CD4-positive, alpha-beta T cell (primary cell): ENCODE measurements around the gene PKIG. TPM values are rescaled to one million over a fixed set of nuclear protein-coding genes. Genes with fewer than 3 reads are reported as not detected.

Source experiments
- ATAC-seq: fragments of 200-7000 bp; cut with Tn5 transposase; one replicate; pipeline ENCODE4 v1.10.0; 2022; ENCODE audit warnings: mild to moderate bottlenecking; ENCODE audit not compliant: poor library complexity
- CTCF ChIA-PET: fragments of 350-600 bp; sonication (Branson Sonifier 250); formaldehyde crosslinking; loops from one replicate; lab custom pipeline; 2021; ENCODE audit warnings: antibody characterized with exemption, inconsistent platforms; lab: Charles Lee
- POLR2A ChIA-PET: fragments of 350-600 bp; sonication (Branson Sonifier 250); formaldehyde crosslinking; loops from one replicate; lab custom pipeline; 2021; ENCODE audit warnings: antibody characterized with exemption, inconsistent platforms; lab: Charles Lee
- DNase-seq, 14 experiments: peaks; one replicate each; pipeline ENCODE4 v3.0.0-alpha.2; 2013 to 2020; ENCODE audit warnings: mixed read lengths in 2 of 14
- H3K27ac ChIP-seq, 2 donors: one replicate each; pipeline versions ENCODE4 v1.5.1 to v1.7.0; 2013; ENCODE audit warnings: low read length in 2 of 2, low read depth in 1 of 2, mild to moderate bottlenecking in 1 of 2
- H3K27me3 ChIP-seq, 2 experiments: 1 replicate in 1 of 2; 2 replicates in 1 of 2; pipeline versions ENCODE4 v1.6.1 to v1.7.0; 2013; ENCODE audit warnings: low read length in 2 of 2, control low read depth in 1 of 2, mild to moderate bottlenecking in 1 of 2, moderate library complexity in 1 of 2; ENCODE audit not compliant: insufficient read depth in 2 of 2, control insufficient read depth in 1 of 2
- H3K36me3 ChIP-seq: one replicate; pipeline ENCODE4 v1.6.1; 2013; ENCODE audit warnings: low read length, control low read depth; ENCODE audit not compliant: insufficient read depth
- H3K4me1 ChIP-seq: one replicate; pipeline ENCODE4 v1.6.1; 2013; ENCODE audit warnings: low read length, control low read depth; ENCODE audit not compliant: insufficient read depth
- H3K4me3 ChIP-seq: one replicate; pipeline ENCODE4 v1.5.1; 2013; ENCODE audit warnings: mild to moderate bottlenecking, low read length, moderate library complexity
- H3K9me3 ChIP-seq, 2 experiments: 1 replicate in 1 of 2; 2 replicates in 1 of 2; pipeline versions ENCODE4 v1.6.1 to v1.7.0; 2013; ENCODE audit warnings: low read length in 2 of 2, mild to moderate bottlenecking in 2 of 2, control low read depth in 1 of 2, moderate library complexity in 1 of 2; ENCODE audit not compliant: control insufficient read depth in 1 of 2, insufficient read depth in 1 of 2
- H3K27ac Mint-ChIP-seq: one replicate; pipeline ENCODE4 v1.8.0; 2020; ENCODE audit warnings: mixed read lengths
- H3K27me3 Mint-ChIP-seq: one replicate; pipeline ENCODE4 v1.8.0; 2021; ENCODE audit warnings: mixed read lengths
- H3K36me3 Mint-ChIP-seq: one replicate; pipeline ENCODE4 v1.8.0; 2021; ENCODE audit warnings: low read depth, mixed read lengths
- H3K4me1 Mint-ChIP-seq: one replicate; pipeline ENCODE4 v1.8.0; 2021; ENCODE audit warnings: low read depth, mixed read lengths
- H3K4me3 Mint-ChIP-seq: one replicate; pipeline ENCODE4 v1.8.0; 2020; ENCODE audit warnings: mild to moderate bottlenecking, mixed read lengths
- H3K9me3 Mint-ChIP-seq: one replicate; pipeline ENCODE4 v1.8.0; 2020; ENCODE audit warnings: mixed read lengths
- CTCF ChIP-seq: fragments of 200-600 bp; IDR thresholded peaks from one replicate; pipeline ENCODE4 v1.8.0; 2022; ENCODE audit warnings: antibody characterized with exemption, mild to moderate bottlenecking
- intact Hi-C, 2 experiments: fragments of 100-400 bp; cut with DNase I in 1 of 2; cut with micrococcal nuclease in 1 of 2; formaldehyde crosslinking; loops; one replicate each; pipeline versions ENCODE4 v1.15.1 to v1.9.0; 2023 to 2025; cut with DNase I, micrococcal nuclease
- total RNA-seq, 174 experiments: library from RNA in 2 of 174; stranded (reverse) in 2 of 174; gene quantifications; one replicate each; pipeline ENCODE4 v1.2.3 and lab custom pipeline; 2021 to 2026

PKIG gene
- total RNA-seq, 2 experiments from 2014 or later: 1.7 to 2.4 TPM

- H3K4me1 ChIP-seq: no peaks in the 10 kb centered on the region
- no peaks in the 10 kb centered on the region for H3K9me3 ChIP-seq
- H3K36me3 ChIP-seq: no peaks in the 10 kb centered on the region
- ChIA-PET POLR2A (no interaction called here), CTCF (no interaction called here)
- DNase-seq (no peak), ATAC-seq (no peak)
- TF ChIP-seq CTCF: no peak
- Mint-ChIP-seq H3K36me3 (no peaks in the 10 kb centered on the region), H3K9me3 (no peaks in the 10 kb centered on the region), H3K27ac (no peak overlapping the region), H3K4me1 (peaks cover 11% of the 10 kb centered on the region), H3K4me3 (no peak overlapping the region), H3K27me3 (no peaks in the 10 kb centered on the region)
- no peak overlapping the region for H3K27ac ChIP-seq
- intact Hi-C loops: no loop called here
- H3K27me3 ChIP-seq: no peaks in the 10 kb centered on the region
- H3K4me3 ChIP-seq: no peak overlapping the region
Measured at GRCh38 chr20:44574372-44574771, 8.0 kb upstream of the PKIG start.

- ATAC-seq (no peak), DNase-seq (peak in 4 of 14 experiments; percentile 9 to 39 (median 24))
- no peak overlapping the region for H3K27ac Mint-ChIP-seq
- Histone ChIP-seq H3K4me3 (no peak overlapping the region), H3K27ac (no peak overlapping the region), H3K9me3 (no peaks in the 10 kb centered on the region), H3K36me3 (no peaks in the 10 kb centered on the region), H3K27me3 (no peaks in the 10 kb centered on the region), H3K4me1 (no peaks in the 10 kb centered on the region)
- no peak for TF ChIP-seq CTCF
- ChIA-PET CTCF (no interaction called here), POLR2A (no interaction called here)
- H3K4me3 Mint-ChIP-seq: no peak overlapping the region
- no peaks in the 10 kb centered on the region for H3K27me3 Mint-ChIP-seq
- no peaks in the 10 kb centered on the region for H3K36me3 Mint-ChIP-seq
- H3K4me1 Mint-ChIP-seq: peaks cover 8% of the 10 kb centered on the region
- no peaks in the 10 kb centered on the region for H3K9me3 Mint-ChIP-seq
- intact Hi-C loops: no loop called here
Measured at GRCh38 chr20:44576297-44576696, 6.1 kb upstream of the PKIG start.

GRCh38 chr20:44579313-44580081 is 2.9 kb upstream of the PKIG start:
- Histone ChIP-seq H3K36me3 (no peaks in the 10 kb centered on the region), H3K27me3 (peaks cover 0 to 2% of the 10 kb centered on the region in 2 experiments), H3K4me1 (no peaks in the 10 kb centered on the region), H3K9me3 (no peaks in the 10 kb centered on the region), H3K27ac (no peak overlapping the region), H3K4me3 (no peak overlapping the region)
- Mint-ChIP-seq H3K4me3 (no peak overlapping the region), H3K27me3 (no peaks in the 10 kb centered on the region), H3K4me1 (peaks cover 5% of the 10 kb centered on the region), H3K27ac (no peak overlapping the region), H3K9me3 (no peaks in the 10 kb centered on the region), H3K36me3 (no peaks in the 10 kb centered on the region)
- ChIA-PET CTCF (no interaction called here), POLR2A (no interaction called here)
- no peak for DNase-seq
- no peak for ATAC-seq
- intact Hi-C loops: no loop called here
- TF ChIP-seq CTCF: no peak
